GM18951 (cell line): ENCODE measurements around the gene NPFF.

ENCODE experiments used
- POLR2A ChIP-seq: IDR thresholded peaks from 4 replicates; pipeline ENCODE4 v1.6.1; 2011; ENCODE audit warnings: mild to moderate bottlenecking; ENCODE audit not compliant: insufficient read length, insufficient read depth; ENCODE audit errors: extremely low read depth
- in situ Hi-C: fragments of 300-500 bp; cut with MboI; formaldehyde crosslinking; loops from one replicate; pipeline ENCODE4 v1.12.0; 2022; ENCODE audit warnings: low sequenced_read_pairs, mixed read lengths, inconsistent platforms; ENCODE audit not compliant: unreplicated experiment

Gene NPFF

DNA sequence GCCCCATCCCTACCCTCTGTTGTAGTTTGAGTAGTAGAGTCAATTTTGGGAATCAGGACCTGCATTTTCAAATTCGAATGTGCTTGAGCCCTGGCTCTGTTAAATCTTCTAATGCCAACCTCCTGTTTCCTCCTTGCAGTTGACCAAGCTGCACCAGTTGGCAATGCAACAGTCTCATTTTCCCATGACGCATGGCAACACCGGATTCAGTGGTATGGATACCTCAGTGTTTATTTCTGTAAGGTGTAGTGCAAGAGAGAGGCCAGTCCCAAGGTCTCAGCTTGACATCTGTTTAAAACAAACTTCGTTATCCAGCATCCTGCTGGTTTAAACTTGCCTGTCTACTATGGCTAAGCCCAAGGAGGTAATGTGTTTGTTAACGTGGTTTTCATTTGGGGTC is 40.2 kb downstream of the NPFF start:
- in situ Hi-C loops, result no loop called here
- TF ChIP-seq POLR2A, result no peak

DNA sequence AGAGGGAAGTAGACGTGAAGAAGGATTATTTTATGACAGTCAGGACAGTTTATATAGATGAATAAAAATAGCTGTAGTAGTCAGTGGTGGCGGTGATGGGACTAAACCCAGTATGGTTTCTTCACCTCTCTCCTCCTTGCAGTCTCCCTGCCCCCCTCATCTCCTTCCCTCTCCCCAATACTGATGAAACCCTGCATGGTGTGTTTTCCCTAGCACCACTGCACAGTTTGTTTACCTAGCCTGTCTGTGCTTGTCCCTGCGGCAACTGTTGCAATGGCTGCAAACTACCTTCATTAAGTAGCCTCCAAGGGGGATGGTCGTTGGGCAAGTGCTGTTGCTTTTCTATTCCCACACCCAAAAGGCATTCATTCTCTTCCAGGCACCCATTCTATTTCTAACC is 40.6 kb downstream of the NPFF start:
- in situ Hi-C loops, result no loop called here
- no peak for TF ChIP-seq POLR2A

DNA sequence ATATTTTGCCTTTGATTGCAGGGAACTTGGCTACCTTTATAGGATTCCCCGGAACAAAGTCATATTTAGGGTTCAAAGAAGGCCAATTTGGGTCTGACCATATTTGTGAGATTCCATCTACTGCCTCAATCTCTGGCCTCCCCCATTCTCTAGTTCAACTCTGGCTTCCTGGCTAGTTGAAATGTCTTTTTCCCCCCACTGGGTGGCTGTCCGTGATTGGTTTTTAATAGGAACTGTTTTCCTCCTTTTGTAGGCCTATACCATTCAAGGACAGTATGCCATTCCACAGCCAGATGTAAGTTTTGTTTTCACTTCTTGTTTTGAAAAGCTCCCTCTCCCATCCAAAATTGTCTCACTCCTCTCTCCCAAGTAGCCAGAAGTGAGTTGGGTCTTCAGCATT is 41.6 kb downstream of the NPFF start:
- in situ Hi-C loops, result no loop called here
- no peak for TF ChIP-seq POLR2A

DNA sequence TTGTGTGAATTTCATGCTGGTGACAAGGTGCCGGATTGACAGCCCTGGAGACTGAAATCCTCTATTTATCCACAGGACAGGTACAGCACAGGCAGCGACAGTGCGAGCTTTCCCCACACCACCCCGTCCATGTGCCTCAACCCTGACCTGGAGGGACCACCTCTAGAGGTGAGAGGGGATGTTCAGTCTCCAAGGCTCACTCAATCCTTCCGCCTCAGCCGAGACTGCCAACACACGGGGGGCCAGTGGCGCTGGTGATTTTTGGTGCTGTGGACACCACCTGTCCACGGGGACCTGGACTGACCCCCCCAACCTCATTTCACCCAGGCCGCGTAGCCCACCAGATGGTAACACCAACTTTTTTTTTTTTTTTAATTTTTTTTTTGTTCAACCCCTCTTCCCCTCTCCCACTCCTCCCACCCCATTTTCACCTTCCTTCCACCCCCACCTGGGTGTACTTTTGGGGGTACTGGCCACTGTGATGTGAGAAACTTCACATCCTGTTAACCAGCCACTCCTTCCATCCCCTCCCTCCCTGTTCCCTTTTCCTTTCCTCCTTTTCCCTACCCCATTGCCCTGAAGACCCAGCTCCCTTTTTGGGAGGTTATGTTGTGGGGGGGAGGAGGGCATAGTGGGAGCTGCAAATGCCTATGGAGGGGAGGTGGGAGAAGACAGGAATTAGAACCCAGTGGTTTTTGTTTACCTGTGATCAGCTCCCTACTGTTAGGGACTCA is 42.4 kb downstream of the NPFF start:
- in situ Hi-C loops, result no loop called here
- no peak for TF ChIP-seq POLR2A

DNA sequence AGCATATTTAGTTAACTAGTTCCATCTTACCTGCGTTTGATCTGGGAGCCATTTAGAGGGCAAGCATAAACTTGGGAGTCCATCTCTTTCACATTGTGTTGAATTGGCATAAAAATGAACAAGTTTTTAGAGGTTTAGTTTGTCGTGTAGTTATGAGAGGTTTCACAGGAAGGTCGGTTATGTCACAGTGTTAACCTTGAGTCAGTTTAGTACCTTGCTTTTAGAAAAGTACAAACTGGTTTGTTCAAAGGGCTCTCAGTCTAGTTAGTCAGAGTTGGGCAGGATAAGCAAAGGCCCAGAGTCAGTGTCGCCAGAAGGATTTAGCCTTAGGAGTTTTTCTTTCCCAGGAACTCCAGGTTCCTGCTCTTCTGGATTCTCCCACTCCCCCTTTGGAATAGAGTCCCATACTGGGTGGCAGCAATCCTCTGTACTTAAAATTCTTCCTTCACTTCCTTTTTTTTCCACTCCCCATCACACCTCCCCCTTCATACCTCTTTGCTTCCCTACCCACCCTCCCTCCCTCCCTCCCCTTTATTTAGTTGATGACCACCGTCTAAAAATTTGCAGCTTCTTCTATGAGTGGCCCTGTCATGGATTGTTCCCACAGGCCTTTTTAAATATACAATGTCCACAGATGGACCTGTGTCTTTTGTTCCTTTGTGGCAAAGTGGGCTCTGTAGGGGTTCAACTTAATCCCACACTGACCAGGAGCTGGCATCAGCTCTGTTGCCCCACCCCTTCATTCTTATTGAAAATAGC is 43.3 kb downstream of the NPFF start:
- in situ Hi-C loops, result no loop called here
- TF ChIP-seq POLR2A, result no peak

DNA sequence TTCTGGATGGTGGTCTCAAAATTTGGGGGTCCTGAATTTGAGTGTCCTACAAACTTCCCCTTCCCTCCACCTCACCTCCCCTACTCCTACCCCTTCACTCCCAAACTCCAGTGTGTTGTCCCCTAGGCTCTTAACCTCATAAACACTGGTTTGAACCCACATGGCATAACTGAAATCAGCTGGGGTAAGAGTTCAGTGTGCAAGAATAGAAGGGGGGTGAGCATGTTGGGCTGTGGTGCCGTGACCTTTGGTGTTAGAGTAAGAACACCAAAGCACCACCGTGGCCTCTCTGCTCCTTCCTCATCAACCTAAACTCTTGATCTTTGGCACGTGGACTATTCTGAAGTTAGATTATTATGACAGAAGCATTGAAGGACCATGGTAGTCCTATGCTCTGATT is 44.3 kb downstream of the NPFF start:
- TF ChIP-seq POLR2A, result no peak
- in situ Hi-C loops, result no loop called here

DNA sequence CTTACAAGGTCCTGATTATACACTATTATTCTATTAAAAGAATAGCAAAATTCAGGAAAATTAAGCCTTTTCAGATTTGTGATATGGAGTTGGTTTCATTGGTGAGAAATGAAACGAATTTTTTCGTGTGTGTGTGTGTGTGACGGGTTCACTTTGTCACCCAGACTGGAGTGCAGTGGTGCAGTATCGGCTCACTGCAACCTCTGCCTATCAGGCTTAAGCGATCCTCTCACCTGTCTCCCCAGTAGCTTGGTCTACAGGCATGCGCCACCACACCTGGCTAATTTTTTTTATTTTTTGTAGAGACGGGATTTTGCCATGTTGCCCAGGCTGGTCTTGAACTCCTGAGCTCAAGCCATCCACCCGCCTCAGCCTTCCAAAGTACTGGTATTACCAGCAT is 45.7 kb downstream of the NPFF start:
- in situ Hi-C loops, result no loop called here
- TF ChIP-seq POLR2A, result no peak

DNA sequence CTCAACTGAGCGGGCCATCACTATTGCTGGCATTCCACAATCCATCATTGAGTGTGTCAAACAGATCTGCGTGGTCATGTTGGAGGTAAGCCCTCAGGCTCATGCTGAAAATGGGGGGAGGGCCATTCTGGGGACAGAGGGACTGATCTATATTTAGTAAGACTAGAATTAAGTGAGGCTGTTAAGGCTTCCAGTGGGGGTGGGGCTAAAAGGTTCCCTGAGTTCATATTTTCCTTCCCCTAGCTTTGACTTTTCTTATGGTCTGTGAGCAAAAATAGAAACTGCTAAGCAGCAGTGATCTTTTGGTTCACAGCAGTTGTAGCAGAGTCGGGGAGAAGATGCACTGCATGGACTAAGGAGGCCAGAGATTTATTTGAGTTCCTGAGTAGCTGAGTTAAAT is 46.2 kb downstream of the NPFF start:
- in situ Hi-C loops, result no loop called here
- no peak for TF ChIP-seq POLR2A

DNA sequence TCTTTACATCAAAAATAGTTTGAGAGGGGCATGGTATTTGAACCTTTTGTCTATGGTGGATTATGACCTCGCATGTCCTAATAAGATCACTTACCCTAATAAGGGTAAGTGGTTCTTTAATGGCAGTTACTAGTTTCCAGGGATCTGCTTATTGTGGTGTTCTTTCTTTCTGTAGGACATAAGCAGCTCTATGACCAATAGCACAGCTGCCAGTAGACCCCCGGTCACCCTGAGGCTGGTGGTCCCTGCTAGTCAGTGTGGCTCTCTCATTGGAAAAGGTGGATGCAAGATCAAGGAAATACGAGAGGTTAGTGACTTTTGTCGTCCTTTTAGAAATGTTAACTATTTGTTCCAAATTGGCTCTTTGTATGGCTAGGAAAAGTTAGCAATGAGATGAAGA is 48.2 kb downstream of the NPFF start:
- no peak for TF ChIP-seq POLR2A

More for the DNA sequence above, 48.2 kb downstream of the NPFF start:
- in situ Hi-C loops, result no loop called here
